ENCODE data around the gene EMILIN1.
"Not testable (repeated sequence)": the region's sequence is repeated elsewhere in the genome, so short reads cannot be mapped to it uniquely, and the experiment has no call there.

- not testable (repeated sequence) for TF ChIP-seq EZH2 (IDR thresholded peaks at IDR 0.05; ENCODE audit: borderline replicate concordance, low read depth, low read length, poor library complexity, severe bottlenecking); CTCF (conservative IDR thresholded peaks at IDR 0.05; ENCODE audit: low read depth, low read length)
Observed at GRCh38 chr2:27075566-27075871, 2.9 kb upstream of the EMILIN1 start.
